H9 (cell line): ENCODE results near the gene PGM2L1. TPM values are rescaled to one million over a fixed set of nuclear protein-coding genes. Genes with fewer than 3 reads are reported as not detected.

Experiments
- DNase-seq: peaks from one replicate; pipeline ENCODE4 v3.0.0-alpha.2; 2017
- H2AFZ ChIP-seq: one replicate; pipeline ENCODE4 v1.6.1; 2013; ENCODE audit warnings: mild to moderate bottlenecking, low read length, control low read depth, moderate library complexity
- H2AK5ac ChIP-seq: 2 replicates; pipeline ENCODE4 v1.6.1; 2013; ENCODE audit warnings: low read length, control low read depth, mixed read lengths; ENCODE audit not compliant: insufficient read length
- H2BK120ac ChIP-seq: one replicate; pipeline ENCODE4 v1.6.1; 2013; ENCODE audit warnings: low read depth, mild to moderate bottlenecking, low read length, control low read depth, inconsistent platforms; ENCODE audit not compliant: poor library complexity, severe bottlenecking
- H2BK12ac ChIP-seq: 2 replicates; pipeline ENCODE4 v1.6.1; 2013; ENCODE audit warnings: low read length, control low read depth, mixed read lengths, low read depth; ENCODE audit not compliant: insufficient read length
- H2BK15ac ChIP-seq: 2 replicates; pipeline ENCODE4 v1.6.1; 2013; ENCODE audit warnings: low read depth, low read length, control low read depth
- H2BK20ac ChIP-seq: one replicate; pipeline ENCODE4 v1.6.1; 2013; ENCODE audit warnings: low read depth, mild to moderate bottlenecking, low read length, control low read depth, inconsistent platforms; ENCODE audit not compliant: poor library complexity, severe bottlenecking
- H2BK5ac ChIP-seq: 2 replicates; pipeline ENCODE4 v1.6.1; 2013; ENCODE audit warnings: low read length, control low read depth, mixed read lengths; ENCODE audit not compliant: insufficient read length
- H3K14ac ChIP-seq: 2 replicates; pipeline ENCODE4 v1.6.1; 2013; ENCODE audit warnings: low read length, control low read depth; ENCODE audit not compliant: insufficient read depth
- H3K18ac ChIP-seq: 2 replicates; pipeline ENCODE4 v1.6.1; 2013; ENCODE audit warnings: low read depth, mild to moderate bottlenecking, mixed read lengths, low read length, control low read depth; ENCODE audit not compliant: insufficient read length
- H3K23ac ChIP-seq: 2 replicates; pipeline ENCODE4 v1.6.1; 2013; ENCODE audit warnings: low read length, control low read depth, mixed read lengths, low read depth; ENCODE audit not compliant: insufficient read length
- H3K23me2 ChIP-seq: 2 replicates; pipeline ENCODE4 v1.6.1; 2013; ENCODE audit warnings: low read depth, mild to moderate bottlenecking, mixed read lengths, low read length, control low read depth; ENCODE audit not compliant: insufficient read length, poor library complexity, severe bottlenecking
- H3K27ac ChIP-seq: 2 replicates; pipeline ENCODE4 v1.5.1; 2013; ENCODE audit warnings: low read length, control low read depth, mixed read lengths, low read depth; ENCODE audit not compliant: insufficient read length
- H3K27me3 ChIP-seq: 2 replicates; pipeline ENCODE4 v1.6.1; 2013; ENCODE audit warnings: low read length, control low read depth, inconsistent platforms; ENCODE audit not compliant: insufficient read depth
- H3K4ac ChIP-seq: 2 replicates; pipeline ENCODE4 v1.6.1; 2013; ENCODE audit warnings: low read depth, mild to moderate bottlenecking, control low read depth, inconsistent platforms, low read length, moderate library complexity
- H3K4me1 ChIP-seq: 2 replicates; pipeline ENCODE4 v1.6.1; 2013; ENCODE audit warnings: low read length, control low read depth, inconsistent platforms; ENCODE audit not compliant: insufficient read depth
- H3K4me2 ChIP-seq: 2 replicates; pipeline ENCODE4 v1.6.1; 2013; ENCODE audit warnings: low read length, control low read depth, mixed read lengths; ENCODE audit not compliant: insufficient read length, insufficient read depth
- H3K56ac ChIP-seq: 2 replicates; pipeline ENCODE4 v1.6.1; 2013; ENCODE audit warnings: low read depth, mild to moderate bottlenecking, mixed read lengths, low read length, control low read depth; ENCODE audit not compliant: insufficient read length
- H3K79me1 ChIP-seq: 2 replicates; pipeline ENCODE4 v1.6.1; 2013; ENCODE audit warnings: low read depth, mild to moderate bottlenecking, moderate library complexity, low read length, control low read depth, inconsistent platforms; ENCODE audit not compliant: insufficient read depth, poor library complexity, severe bottlenecking
- H3K79me2 ChIP-seq: 2 replicates; pipeline ENCODE4 v1.6.1; 2013; ENCODE audit warnings: low read length, control low read depth, inconsistent platforms; ENCODE audit not compliant: insufficient read depth
- H3K9ac ChIP-seq: 2 replicates; pipeline ENCODE4 v1.6.1; 2013; ENCODE audit warnings: low read length, control low read depth, mixed read lengths; ENCODE audit not compliant: insufficient read length; ENCODE audit errors: extremely low read depth
- H3K9me3 ChIP-seq: one replicate; pipeline ENCODE4 v1.6.1; 2013; ENCODE audit warnings: low read depth, low read length, inconsistent platforms; ENCODE audit not compliant: control insufficient read depth
- H3T11ph ChIP-seq: one replicate; pipeline ENCODE4 v1.6.1; 2013; ENCODE audit warnings: mild to moderate bottlenecking, low read length, control low read depth, inconsistent platforms
- H4K20me1 ChIP-seq: one replicate; pipeline ENCODE4 v1.6.1; 2013; ENCODE audit not compliant: control insufficient read depth, insufficient read length, insufficient read depth
- H4K5ac ChIP-seq: 2 replicates; pipeline ENCODE4 v1.6.1; 2013; ENCODE audit warnings: low read depth, mild to moderate bottlenecking, mixed read lengths, low read length, control low read depth; ENCODE audit not compliant: insufficient read length
- H4K8ac ChIP-seq: replicated peaks from 2 replicates; pipeline ENCODE4 v1.6.1; 2013; ENCODE audit warnings: low read length, control low read depth, mixed read lengths, low read depth; ENCODE audit not compliant: insufficient read length
- H4K91ac ChIP-seq: 2 replicates; pipeline ENCODE4 v1.6.1; 2013; ENCODE audit warnings: low read depth, mild to moderate bottlenecking, moderate library complexity, mixed read lengths, low read length, control low read depth; ENCODE audit not compliant: insufficient read length
- H3K27ac Mint-ChIP-seq, 3 experiments: 2 replicates in 2 of 3; 3 replicates in 1 of 3; pipeline ENCODE4 v1.8.0; 2020 to 2021; ENCODE audit warnings: mixed read lengths in 3 of 3, mild to moderate bottlenecking in 1 of 3, moderate library complexity in 1 of 3
- H3K27me3 Mint-ChIP-seq: 2 replicates; pipeline ENCODE4 v1.8.0; 2021; ENCODE audit warnings: low read depth, mild to moderate bottlenecking, moderate library complexity, mixed read lengths
- H3K36me3 Mint-ChIP-seq, 3 experiments: 2 replicates in 2 of 3; 3 replicates in 1 of 3; pipeline ENCODE4 v1.8.0; 2020 to 2021; ENCODE audit warnings: low read depth in 3 of 3, mixed read lengths in 3 of 3; ENCODE audit not compliant: insufficient read depth in 1 of 3
- H3K4me1 Mint-ChIP-seq, 2 experiments: 2 replicates each; pipeline ENCODE4 v1.8.0; 2020; ENCODE audit warnings: mixed read lengths in 2 of 2
- H3K4me3 Mint-ChIP-seq, 2 experiments: 2 replicates in 1 of 2; 3 replicates in 1 of 2; pipeline ENCODE4 v1.8.0; 2020 to 2021; ENCODE audit warnings: mild to moderate bottlenecking in 2 of 2, mixed read lengths in 2 of 2, moderate library complexity in 1 of 2
- H3K9me3 Mint-ChIP-seq, 2 experiments: 2 replicates in 1 of 2; 3 replicates in 1 of 2; pipeline ENCODE4 v1.8.0; 2020; ENCODE audit warnings: mild to moderate bottlenecking in 2 of 2, mixed read lengths in 2 of 2, moderate library complexity in 1 of 2
- CTCF ChIP-seq: fragments of 200-600 bp; sonication (generic); conservative IDR thresholded peaks from 3 replicates; pipeline ENCODE4 v1.8.0; 2021; ENCODE audit warnings: antibody characterized with exemption, mild to moderate bottlenecking
- WGBS: extraction: QIAGEN DNeasy Blood & Tissue Kit; methylation state at CpG from one replicate; pipeline ENCODE4 v1.1.7; 2013; ENCODE audit warnings: missing lambda C conversion rate, low lambda C conversion rate, mixed read lengths; ENCODE audit not compliant: insufficient read length; ENCODE audit errors: extremely low coverage; 5-methylcytosine and 5-hydroxymethylcytosine counted together
- total RNA-seq: library from RNA; stranded (reverse); gene quantifications from 2 replicates; pipeline ENCODE4 v1.2.1, GENCODE V29; 2021

Gene PGM2L1
- total RNA-seq, 1 experiment from 2014 or later, result 16.9 TPM

- no peak overlapping the region for H2BK15ac ChIP-seq
- no peaks in the 10 kb centered on the region; the same call in 1 of the 2 replicates for H3K79me2 ChIP-seq
Measured at GRCh38 chr11:74388678-74389327, 9.4 kb downstream of the PGM2L1 start.

More at GRCh38 chr11:74388678-74389327, 9.4 kb downstream of the PGM2L1 start:
- Histone ChIP-seq H3K9ac (no peak overlapping the region), H2AK5ac (no peak overlapping the region), H3K23me2 (no peaks in the 10 kb centered on the region), H3K27ac (no peak overlapping the region), H3K27me3 (no peaks in the 10 kb centered on the region), H3K9me3 (no peaks in the 10 kb centered on the region), H2BK5ac (no peak overlapping the region), H4K5ac (no peak overlapping the region), H2BK120ac (no peak overlapping the region), H3K79me1 (no peaks in the 10 kb centered on the region), H3K23ac (no peak overlapping the region), H3K4ac (no peak overlapping the region), H2BK20ac (no peak overlapping the region), H3K14ac (no peak overlapping the region), H3K4me1 (no peaks in the 10 kb centered on the region; the same call in 1 of the 2 replicates), H4K20me1 (no peaks in the 10 kb centered on the region), H3K56ac (no peak overlapping the region), H4K8ac (no peak overlapping the region), H4K91ac (no peak overlapping the region), H2AFZ (no peak overlapping the region), H3K4me2 (no peak overlapping the region), H2BK12ac (no peak overlapping the region), H3K18ac (no peak overlapping the region), H3T11ph (no peak overlapping the region)
- H3K4me3 Mint-ChIP-seq, result peak overlapping the region in 1 of 2 experiments; percentile 6; a peak in 2 of 5 replicates
- no peaks in the 10 kb centered on the region for H3K9me3 Mint-ChIP-seq
- peaks cover 27 to 34% of the 10 kb centered on the region in 2 experiments for H3K4me1 Mint-ChIP-seq
- no peaks in the 10 kb centered on the region for H3K27me3 Mint-ChIP-seq
- peak overlapping the region in 2 of 3 experiments; percentile 71 to 92; a peak in 4 of 7 replicates for H3K27ac Mint-ChIP-seq
- peak; percentile 84 for TF ChIP-seq CTCF
- DNase-seq, result peak; percentile 50
- H3K36me3 Mint-ChIP-seq, result no peaks in the 10 kb centered on the region; a peak in 2 of 7 replicates
- WGBS, result no CpG with 5 or more reads among the region's 2 CpGs
